HG03469 (cell line): ENCODE measurements around the gene FRMD4B.
A peak's percentile ranks its signal among the peaks of the same experiment; 100 is the strongest.

ENCODE experiments used
- ATAC-seq: cut with Tn5 transposase; IDR thresholded peaks from one replicate; pipeline ENCODE4 v1.9.1; 2021; ENCODE audit warnings: mild to moderate bottlenecking, moderate library complexity, moderate number of reproducible peaks; ENCODE audit not compliant: unreplicated experiment

Gene FRMD4B

DNA sequence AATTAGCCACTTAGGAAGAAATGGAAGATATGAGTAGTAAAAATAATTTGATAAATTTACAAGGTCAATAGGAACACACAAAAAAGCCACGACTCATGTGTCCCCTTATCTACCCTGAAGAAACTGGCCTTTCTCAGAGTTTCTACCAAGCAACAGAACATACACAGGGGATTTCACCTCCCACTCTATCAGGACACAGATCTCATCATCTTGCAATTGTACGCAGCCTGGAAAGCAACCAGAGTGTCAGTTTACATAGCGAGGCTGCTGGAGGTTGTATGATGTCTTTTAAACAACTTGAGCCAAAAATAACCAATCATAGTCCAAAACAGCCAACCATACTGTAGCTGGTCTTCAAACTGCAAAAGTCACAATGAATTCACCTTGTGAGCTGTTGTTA, 243.8 kb downstream of the FRMD4B start:
- no peak for ATAC-seq

DNA sequence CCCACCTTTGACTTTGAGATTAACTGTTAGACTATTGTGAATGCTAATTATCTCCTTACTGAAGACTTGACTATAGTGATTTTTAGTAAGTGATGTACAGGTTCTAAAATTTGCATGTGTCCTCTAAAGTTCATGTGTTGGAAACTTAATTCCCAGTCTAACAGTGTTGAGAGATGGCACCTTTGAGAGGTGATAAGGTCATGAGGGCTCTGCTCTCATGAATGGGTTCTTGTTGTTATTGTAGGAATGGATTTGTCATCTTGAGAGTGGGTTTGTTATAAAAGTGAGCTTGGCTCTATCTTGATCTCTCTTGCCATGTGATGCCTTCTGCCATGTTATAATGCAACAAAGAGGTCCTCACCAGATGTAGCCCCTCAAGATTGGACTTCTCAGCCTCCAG, 244.6 kb downstream of the FRMD4B start:
- no peak for ATAC-seq

DNA sequence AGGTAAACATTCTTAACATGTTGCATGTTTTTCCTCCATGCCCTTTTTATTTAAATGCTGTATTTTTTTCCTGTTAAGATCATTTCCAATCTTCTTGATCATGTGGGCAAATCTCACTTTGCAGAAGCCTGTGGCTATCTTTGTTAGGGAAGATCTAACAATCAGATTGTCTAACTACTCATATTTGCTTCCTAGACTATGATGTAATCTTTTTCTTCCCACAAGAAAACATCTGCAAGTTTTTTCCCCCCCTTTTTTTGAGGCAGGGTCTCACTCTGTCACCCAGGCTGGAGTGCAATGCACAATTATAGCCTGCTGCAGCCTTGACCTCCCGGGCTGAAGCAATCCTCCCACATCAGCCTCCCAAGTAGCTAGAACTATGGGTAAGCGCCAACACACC, 248.5 kb downstream of the FRMD4B start:
- no peak for ATAC-seq

DNA sequence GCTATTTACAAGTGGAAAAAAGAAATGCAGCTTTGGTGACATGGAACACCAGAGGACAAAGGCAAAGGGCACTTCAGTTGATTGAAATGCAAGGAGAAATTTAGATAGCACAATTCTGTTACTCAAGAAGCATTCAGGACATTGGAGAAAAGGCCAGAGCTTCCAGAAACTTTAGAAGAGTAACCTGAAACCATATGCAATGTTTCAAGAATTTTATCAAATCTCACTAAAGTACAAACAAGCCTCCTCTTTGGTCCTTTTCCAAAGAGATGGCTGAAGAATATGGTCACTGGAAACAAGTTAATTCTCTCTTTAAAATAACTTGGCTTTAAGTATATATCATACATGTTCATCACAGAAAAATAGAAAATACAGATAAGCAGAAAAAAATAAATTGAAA, 248.9 kb downstream of the FRMD4B start:
- no peak for ATAC-seq

DNA sequence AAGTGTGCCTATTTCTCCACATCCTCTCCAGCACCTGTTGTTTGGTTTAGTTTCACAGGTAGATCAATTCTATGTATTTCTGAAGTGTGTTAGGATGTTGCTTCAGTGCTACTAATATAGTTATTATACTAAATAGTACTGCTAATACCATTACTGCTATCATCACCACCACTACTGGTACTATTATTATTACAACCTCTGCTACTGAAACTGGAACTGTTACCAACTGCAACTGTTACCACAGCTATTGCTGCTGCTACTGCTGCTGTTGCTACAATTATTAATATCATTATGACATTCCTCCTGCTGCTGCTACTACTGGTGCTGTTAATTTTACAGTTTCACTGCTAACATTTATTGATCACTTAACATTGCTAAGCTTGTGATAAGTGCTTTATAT, 255.2 kb downstream of the FRMD4B start:
- peak; percentile 90 for ATAC-seq

DNA sequence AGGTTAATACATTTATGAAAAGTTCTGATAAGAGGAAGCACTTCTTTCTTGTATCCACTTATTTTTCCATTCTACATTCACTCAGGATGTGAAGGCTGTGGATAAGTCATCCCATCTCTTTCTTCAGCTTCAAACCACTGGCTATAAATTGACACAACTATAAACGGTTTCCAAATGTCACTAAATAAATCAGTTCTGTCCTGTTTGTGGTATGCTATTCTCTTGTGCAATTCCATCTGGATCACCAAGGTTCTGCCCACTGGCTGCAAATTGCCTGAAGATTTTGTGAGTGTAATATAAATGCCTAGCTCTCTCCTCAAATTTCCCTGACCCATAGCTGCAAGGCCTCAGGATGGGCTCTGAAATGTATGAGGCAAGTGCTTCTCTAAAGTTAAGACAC, 256.4 kb downstream of the FRMD4B start:
- no peak for ATAC-seq

DNA sequence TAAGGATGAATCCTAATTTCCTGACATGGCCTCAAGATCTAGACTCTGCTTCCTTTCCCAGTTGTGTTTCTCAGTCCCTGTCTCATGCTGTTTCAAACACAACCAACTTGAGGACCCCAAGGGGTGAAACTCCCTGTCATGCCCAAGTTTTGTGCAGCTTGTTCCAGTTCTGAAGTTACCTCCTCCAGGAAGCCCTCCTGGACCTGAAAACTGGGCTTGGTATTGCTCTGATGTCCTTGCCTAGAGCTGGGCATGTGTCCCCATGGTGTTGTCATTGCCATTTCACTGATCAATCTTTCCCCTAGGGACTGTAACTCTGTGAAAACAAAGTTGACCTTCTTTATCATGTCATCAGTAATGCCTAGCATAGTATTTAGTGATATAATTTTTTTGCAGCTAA, 257.4 kb downstream of the FRMD4B start:
- ATAC-seq = no peak

DNA sequence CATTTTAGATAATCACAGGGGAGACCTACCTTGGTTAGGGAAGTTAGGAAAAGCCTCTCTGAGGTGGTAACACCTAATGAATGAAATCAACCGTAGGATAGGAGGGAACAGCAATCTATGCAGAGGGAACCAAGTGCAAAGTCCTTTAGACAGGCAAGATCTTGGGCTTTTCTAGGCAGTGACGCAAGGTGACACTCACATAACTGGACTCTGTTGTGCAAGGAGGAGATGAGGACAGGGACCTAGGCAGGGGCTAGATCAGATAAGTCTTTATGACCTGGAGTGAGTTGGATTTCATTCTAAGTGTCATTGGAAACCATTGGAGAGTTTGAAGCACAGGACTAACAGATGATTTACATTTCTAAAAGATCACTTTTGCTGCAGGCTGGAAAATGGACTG, 258.9 kb downstream of the FRMD4B start:
- ATAC-seq = no peak

DNA sequence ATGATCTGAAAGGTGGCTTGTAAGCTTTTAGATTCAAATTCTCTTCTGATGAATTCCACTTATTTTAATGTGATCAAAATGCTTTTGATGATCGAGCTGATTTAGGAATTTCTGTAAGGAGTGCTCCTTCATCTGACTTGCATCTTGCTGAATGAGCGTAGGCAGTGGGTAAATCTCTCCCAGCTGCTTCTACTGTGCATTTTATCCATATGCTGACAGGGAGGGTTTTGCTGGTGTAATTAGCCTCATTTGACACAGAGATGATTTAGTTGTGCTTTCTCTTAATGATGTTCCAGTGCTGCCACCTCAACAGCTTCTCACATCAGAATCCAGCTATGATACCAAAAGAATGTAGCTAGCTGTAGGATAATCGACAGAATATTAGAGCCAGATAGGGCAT, 259.7 kb downstream of the FRMD4B start:
- no peak for ATAC-seq

DNA sequence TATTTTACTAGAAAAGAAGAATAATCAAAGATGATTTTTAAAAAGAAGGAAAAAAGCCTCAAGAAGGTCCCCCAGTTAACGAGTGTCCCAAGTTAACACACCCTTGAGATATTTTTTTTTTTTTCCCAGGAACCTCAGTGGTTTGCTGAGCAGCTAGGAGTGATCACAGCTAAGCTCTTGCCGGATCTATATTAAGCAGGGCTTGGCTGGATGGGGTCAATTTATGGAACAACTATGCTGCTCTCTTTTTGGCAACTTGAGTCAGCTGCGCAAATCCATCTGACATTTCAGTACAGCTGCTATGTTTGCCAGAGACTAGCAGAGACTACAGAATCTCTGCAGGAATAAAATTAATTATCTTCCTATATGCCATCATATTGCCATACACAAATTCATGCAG, 263.5 kb downstream of the FRMD4B start, which contains the start of gene LMOD3:
Gene LMOD3, minus strand, starts transcription at position 193 of the 400 bp plus-strand sequence. CDS start 209 bp downstream, outside the sequence.
- ATAC-seq = no peak

DNA sequence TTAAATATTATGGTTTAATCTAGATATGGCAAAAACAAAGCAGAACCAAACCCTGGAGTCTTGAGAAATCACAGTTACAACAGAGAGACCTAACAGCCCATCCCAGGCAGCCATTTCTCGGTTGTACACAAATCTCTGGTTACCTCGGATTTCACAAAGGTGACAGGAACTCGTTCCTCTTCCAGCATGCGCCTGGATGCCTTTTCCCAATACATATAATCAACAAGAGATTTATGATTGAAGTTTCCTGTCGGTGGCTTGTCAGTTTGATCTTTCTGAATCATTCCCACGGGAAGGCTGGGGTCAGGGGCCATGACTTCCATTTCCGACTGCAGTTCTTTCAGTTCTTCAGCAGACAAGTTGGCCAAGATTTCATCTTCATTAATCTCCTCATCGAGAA, 263.9 kb downstream of the FRMD4B start:
- ATAC-seq = no peak

DNA sequence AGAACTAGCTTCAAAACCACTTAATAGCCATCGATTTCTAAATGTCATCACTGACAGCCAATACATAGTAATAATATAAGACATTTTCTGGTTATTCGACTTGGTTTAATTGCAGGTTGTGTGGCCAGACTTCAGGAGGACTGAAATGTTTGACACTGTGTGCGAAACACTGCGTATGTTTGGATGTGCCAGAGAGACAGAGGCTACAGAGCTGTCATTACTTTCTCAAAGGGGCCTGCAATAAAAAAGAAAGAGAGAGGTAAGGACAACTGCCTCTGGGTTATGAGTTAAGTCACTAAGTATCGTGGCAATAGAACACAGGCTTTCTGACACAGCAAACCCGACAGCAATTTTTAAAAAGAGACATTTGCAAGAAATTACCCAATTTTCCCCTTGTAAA, 264.4 kb downstream of the FRMD4B start:
- ATAC-seq = no peak

DNA sequence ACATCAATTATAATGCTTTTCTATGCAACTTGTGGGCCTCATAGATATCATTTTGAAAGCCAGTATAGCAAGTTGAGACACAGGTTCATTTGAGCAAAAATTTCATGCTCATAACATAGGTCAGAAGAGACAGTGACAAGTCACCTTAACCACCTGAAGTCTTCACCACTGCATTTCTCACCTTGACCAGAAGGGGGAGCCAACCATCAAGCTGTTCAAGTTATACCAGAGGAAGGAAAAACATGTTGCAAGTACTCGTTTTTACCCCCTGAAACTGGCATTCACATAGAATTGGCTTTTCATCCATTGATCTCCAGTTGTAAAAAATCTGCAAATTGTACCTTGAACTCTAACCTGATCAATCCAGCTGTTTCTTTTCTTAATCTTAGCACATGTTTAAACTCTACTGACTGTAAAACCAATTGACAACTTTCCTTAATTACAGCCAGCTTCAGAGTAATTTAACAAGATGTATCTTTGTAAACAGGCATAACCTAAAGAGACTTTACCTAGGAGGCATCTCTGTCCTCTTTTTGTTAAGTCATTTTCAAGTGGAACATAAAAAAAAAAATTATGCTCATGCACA, 264.9 kb downstream of the FRMD4B start:
- ATAC-seq = peak; percentile 91
